GOT3 (cell line): ENCODE results near the gene RNF19B.

Experiments used
- DNase-seq: peaks from one replicate; lab custom pipeline; 2025; ENCODE audit warnings: mixed read lengths; lab: John Stamatoyannopoulos, UW

Gene RNF19B

DNA sequence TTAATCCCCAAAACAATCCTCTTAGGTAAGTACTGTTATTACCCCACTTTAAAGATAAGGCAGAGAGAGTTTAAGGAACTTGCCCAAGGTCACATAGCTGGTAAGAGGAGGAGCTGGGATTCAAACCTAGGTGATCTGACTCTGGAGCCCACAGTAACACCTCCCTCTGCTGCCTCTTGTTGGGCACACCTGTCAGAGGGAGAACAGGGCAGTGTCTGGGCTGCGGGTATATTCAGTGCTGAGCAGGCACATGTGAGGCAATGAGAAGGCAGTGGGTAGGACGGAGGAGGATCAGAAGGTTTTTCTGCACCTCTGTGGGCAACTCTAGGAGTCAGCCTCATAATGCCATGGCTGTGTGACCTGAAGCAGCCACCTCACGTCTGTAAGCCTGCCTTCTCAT, 76.5 kb downstream of the RNF19B start:
- DNase-seq, result no peak

DNA sequence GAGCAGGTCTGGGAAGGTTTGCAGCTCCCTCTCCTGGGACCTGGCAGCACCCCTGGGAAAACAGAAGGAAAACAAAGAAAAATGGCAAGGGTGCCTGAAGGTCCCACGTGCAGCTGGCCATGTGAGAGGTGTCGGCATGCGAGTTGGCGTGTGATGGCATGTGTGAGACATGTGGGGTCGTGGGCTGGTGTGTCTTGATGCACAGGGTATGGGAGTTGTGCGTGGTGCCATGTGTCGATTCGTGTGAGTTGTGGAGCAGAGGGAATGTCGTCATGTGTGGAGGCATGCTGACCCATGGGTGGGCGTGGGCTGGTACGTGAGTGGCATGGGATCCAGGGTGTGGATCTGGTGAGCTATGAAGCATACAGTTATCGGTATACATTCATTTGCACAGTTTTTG, 77.0 kb downstream of the RNF19B start:
- DNase-seq, result no peak

DNA sequence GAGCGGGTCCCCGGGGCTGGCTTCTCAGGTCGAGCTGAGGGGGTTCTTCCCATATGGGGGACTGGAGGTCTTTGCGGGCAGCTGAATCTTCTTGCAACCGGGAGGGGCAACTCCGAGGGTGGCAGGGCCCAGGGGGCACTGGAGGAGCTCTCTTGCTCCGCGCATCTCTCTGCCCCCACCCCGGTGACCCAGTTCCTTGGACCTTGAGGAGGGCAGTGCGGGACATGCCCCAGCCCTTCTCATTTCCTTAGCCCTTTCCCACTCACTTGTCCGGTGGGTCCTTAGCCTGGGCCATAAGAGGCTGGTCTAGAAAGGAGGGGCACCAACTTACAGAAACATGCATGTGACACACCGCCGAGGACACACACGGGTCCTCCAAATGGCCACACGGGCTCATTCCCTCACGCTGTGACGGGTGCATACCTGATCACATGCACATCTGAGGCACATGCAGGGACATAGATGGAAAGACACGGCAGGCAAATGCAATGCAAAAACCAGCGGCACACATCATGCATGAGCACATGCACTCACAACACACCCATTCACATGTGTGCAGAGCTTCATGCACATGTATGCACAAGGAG, 77.7 kb downstream of the RNF19B start:
- no peak for DNase-seq
